K562 (cell line): ENCODE measurements around the gene CCDC152. TPM values are rescaled to one million over a fixed set of nuclear protein-coding genes. Genes with fewer than 3 reads are reported as not detected.

Source experiments
- KLF10 ChIP-seq: fragments of 250-450 bp; sonication (Bioruptor Pico); IDR thresholded peaks from 2 replicates; pipeline ENCODE4 v1.6.1; 2021; ENCODE audit warnings: matching md5 sums
- PBX2 ChIP-seq, 2 experiments: IDR thresholded peaks in 1 of 2; conservative IDR thresholded peaks in 1 of 2; 2 replicates each; pipeline ENCODE4 v1.6.1; 2016; ENCODE audit warnings: low read depth in 2 of 2, mild to moderate bottlenecking in 1 of 2, missing compliant biosample characterization in 1 of 2, missing genetic modification characterization in 1 of 2, moderate library complexity in 1 of 2
- PCBP2 ChIP-seq: fragments of 200-400 bp; formaldehyde crosslinking; IDR thresholded peaks from 2 replicates; pipeline ENCODE4 v1.6.1; 2018; ENCODE audit warnings: low read length, low read depth, mild to moderate bottlenecking, moderate library complexity; ENCODE audit not compliant: poor library complexity, severe bottlenecking
- RAD21 ChIP-seq, 2 experiments: fragments of 250-450 bp in 1 of 2; fragments of 450-650 bp in 1 of 2; sonication (Bioruptor Pico) in 1 of 2; formaldehyde crosslinking in 1 of 2; IDR thresholded peaks in 1 of 2; conservative IDR thresholded peaks in 1 of 2; 2 replicates each; pipeline versions ENCODE4 v1.4.0 to v1.8.0; 2020 to 2022; ENCODE audit warnings: mild to moderate bottlenecking in 2 of 2, moderate library complexity in 1 of 2
- U2AF1 ChIP-seq: fragments of 200-400 bp; formaldehyde crosslinking; optimal IDR thresholded peaks from 2 replicates; pipeline ENCODE3; 2017; ENCODE audit warnings: mild to moderate bottlenecking, low read depth, low read length, moderate library complexity
- polyA plus RNA-seq, 8 experiments: library from polyadenylated mRNA; depleted of rRNA in 4 of 8; stranded (reverse) in 5 of 8; unstranded in 3 of 8; fragments of >200 nt; fragmentation: Nextera tagmentation in 2 of 8; fragmentation: Illumina TruSeq in 1 of 8; extraction: Ambion mirVana in 2 of 8; extraction: Trizol in 1 of 8; gene quantifications; 2 replicates each; pipeline versions ENCODE4 v1.2.1 to v1.2.3, GENCODE V29; 2011 to 2014; ENCODE audit warnings: inconsistent platforms in 1 of 8, missing spikeins in 1 of 8
- total RNA-seq, 7 experiments: library from RNA; depleted of rRNA in 6 of 7; stranded (reverse); fragments of >200 nt in 6 of 7; fragmentation: Illumina TruSeq in 2 of 7; extraction: Trizol in 2 of 7; gene quantifications; 2 replicates each; pipeline versions ENCODE4 v1.2.1 to v1.2.3, GENCODE V29; 2011 to 2021; ENCODE audit warnings: low replicate concordance in 1 of 7
- TF ChIP-seq, protein P1 (sequence below): fragments of 450-650 bp; conservative IDR thresholded peaks from 2 replicates; pipeline ENCODE4 v1.6.1; 2016; ENCODE audit warnings: missing genetic modification characterization, low read depth, mild to moderate bottlenecking, control low read depth, missing compliant biosample characterization

Gene CCDC152
- total and polyA plus RNA-seq, 9 of the 15 experiments (the other 6 are each of a cell fraction or from before 2014, with no cell fraction given), result 2.5 to 11.6 (median 5.1) TPM

- TF ChIP-seq U2AF1 (no peak), PCBP2 (no peak), PBX2 (CRISPR knock-in tag; IDR thresholded peaks at IDR 0.05; ENCODE audit: low read depth) (no peak), PBX2 (tag; conservative IDR thresholded peaks at IDR 0.05; ENCODE audit: low read depth) (no peak), KLF10 (CRISPR knock-in tag) (no peak), RAD21 (CRISPR knock-in tag; conservative IDR thresholded peaks at IDR 0.05 in 1 of 2, IDR thresholded peaks at IDR 0.05 in 1 of 2) (peak in 1 of 2 experiments; percentile 41; a peak in 2 of 4 replicates)
- TF ChIP-seq, protein P1, sequence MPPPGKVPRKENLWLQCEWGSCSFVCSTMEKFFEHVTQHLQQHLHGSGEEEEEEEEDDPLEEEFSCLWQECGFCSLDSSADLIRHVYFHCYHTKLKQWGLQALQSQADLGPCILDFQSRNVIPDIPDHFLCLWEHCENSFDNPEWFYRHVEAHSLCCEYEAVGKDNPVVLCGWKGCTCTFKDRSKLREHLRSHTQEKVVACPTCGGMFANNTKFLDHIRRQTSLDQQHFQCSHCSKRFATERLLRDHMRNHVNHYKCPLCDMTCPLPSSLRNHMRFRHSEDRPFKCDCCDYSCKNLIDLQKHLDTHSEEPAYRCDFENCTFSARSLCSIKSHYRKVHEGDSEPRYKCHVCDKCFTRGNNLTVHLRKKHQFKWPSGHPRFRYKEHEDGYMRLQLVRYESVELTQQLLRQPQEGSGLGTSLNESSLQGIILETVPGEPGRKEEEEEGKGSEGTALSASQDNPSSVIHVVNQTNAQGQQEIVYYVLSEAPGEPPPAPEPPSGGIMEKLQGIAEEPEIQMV, result no peak
These were observed 51.3 kb downstream of the CCDC152 start (continued) for GRCh38 chr5:42807722-42808447.
